ENCODE results near the gene RAD51AP1.

GRCh38 chr12:4567073-4567881 is 28.6 kb downstream of the RAD51AP1 start:
- TF ChIP-seq, protein P1, sequence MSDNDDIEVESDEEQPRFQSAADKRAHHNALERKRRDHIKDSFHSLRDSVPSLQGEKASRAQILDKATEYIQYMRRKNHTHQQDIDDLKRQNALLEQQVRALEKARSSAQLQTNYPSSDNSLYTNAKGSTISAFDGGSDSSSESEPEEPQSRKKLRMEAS (IDR thresholded peaks at IDR 0.05; ENCODE audit: low read depth), result no peak
- TF ChIP-seq FOXM1 (IDR thresholded peaks at IDR 0.05; ENCODE audit: low read depth) (no peak), CTCF (IDR thresholded peaks at IDR 0.05) (no peak), RCOR1 (IDR thresholded peaks at IDR 0.05; ENCODE audit: low read length) (no peak)

Measured in SK-N-SH (cell line).